ENCODE data around the gene R3HDM4. TPM values are rescaled to one million over a fixed set of nuclear protein-coding genes. Genes with fewer than 3 reads are reported as not detected.

The R3HDM4 gene
- total RNA-seq, 1 experiment from 2014 or later = 54.0 TPM

GRCh38 chr19:937259-937694 lies 24.3 kb upstream of the R3HDM4 start:
- DNase-seq = no peak
- intact Hi-C loops (cut with micrococcal nuclease; ENCODE audit: unreplicated experiment) = no loop called here
- H3K4me1 Mint-ChIP-seq (ENCODE audit: low read depth, unreplicated experiment) = peaks cover 17% of the 10 kb centered on the region
- CTCF ChIA-PET = no interaction called here
- H3K9me3 Mint-ChIP-seq (ENCODE audit: low read depth, unreplicated experiment) = no peaks in the 10 kb centered on the region
- peaks cover 12% of the 10 kb centered on the region for H3K36me3 Mint-ChIP-seq (ENCODE audit: insufficient read depth, unreplicated experiment)
- no peak for TF ChIP-seq CTCF (IDR thresholded peaks at IDR 0.05; ENCODE audit: unreplicated experiment)
- no peak overlapping the region for H3K27ac Mint-ChIP-seq (ENCODE audit: unreplicated experiment)
- H3K4me3 Mint-ChIP-seq (ENCODE audit: low read depth, unreplicated experiment) = no peak overlapping the region
- peaks cover 30% of the 10 kb centered on the region for H3K27me3 Mint-ChIP-seq (ENCODE audit: unreplicated experiment)
- BruUV-seq (replicated peaks) = no TSS peak

- Mint-ChIP-seq H3K27me3 (ENCODE audit: unreplicated experiment) (peaks cover 32% of the 10 kb centered on the region), H3K36me3 (ENCODE audit: insufficient read depth, unreplicated experiment) (peaks cover 12% of the 10 kb centered on the region), H3K27ac (ENCODE audit: unreplicated experiment) (no peak overlapping the region), H3K4me3 (ENCODE audit: low read depth, unreplicated experiment) (no peak overlapping the region), H3K4me1 (ENCODE audit: low read depth, unreplicated experiment) (peaks cover 9% of the 10 kb centered on the region), H3K9me3 (ENCODE audit: low read depth, unreplicated experiment) (no peaks in the 10 kb centered on the region)
- CTCF ChIA-PET = no interaction called here
- DNase-seq = no peak
- intact Hi-C loops (cut with micrococcal nuclease; ENCODE audit: unreplicated experiment) = no loop called here
- no peak for TF ChIP-seq CTCF (IDR thresholded peaks at IDR 0.05; ENCODE audit: unreplicated experiment)
- BruUV-seq (replicated peaks) = no TSS peak
Observed at GRCh38 chr19:936175-936546, 23.1 kb upstream of the R3HDM4 start.

GRCh38 chr19:934865-935479 lies 22.0 kb upstream of the R3HDM4 start:
- no peak for TF ChIP-seq CTCF (IDR thresholded peaks at IDR 0.05; ENCODE audit: unreplicated experiment)
- CTCF ChIA-PET = no interaction called here
- intact Hi-C loops (cut with micrococcal nuclease; ENCODE audit: unreplicated experiment) = no loop called here
- H3K36me3 Mint-ChIP-seq (ENCODE audit: insufficient read depth, unreplicated experiment) = peaks cover 6% of the 10 kb centered on the region
- peaks cover 26% of the 10 kb centered on the region for H3K27me3 Mint-ChIP-seq (ENCODE audit: unreplicated experiment)
- H3K4me3 Mint-ChIP-seq (ENCODE audit: low read depth, unreplicated experiment) = no peak overlapping the region
- H3K4me1 Mint-ChIP-seq (ENCODE audit: low read depth, unreplicated experiment) = peaks cover 2% of the 10 kb centered on the region
- no peaks in the 10 kb centered on the region for H3K9me3 Mint-ChIP-seq (ENCODE audit: low read depth, unreplicated experiment)
- H3K27ac Mint-ChIP-seq (ENCODE audit: unreplicated experiment) = no peak overlapping the region
- DNase-seq = peak; percentile 86
- BruUV-seq (replicated peaks) = no TSS peak

- peaks cover 19% of the 10 kb centered on the region for H3K27me3 Mint-ChIP-seq (ENCODE audit: unreplicated experiment)
- H3K36me3 Mint-ChIP-seq (ENCODE audit: insufficient read depth, unreplicated experiment) = peaks cover 6% of the 10 kb centered on the region
- H3K27ac Mint-ChIP-seq (ENCODE audit: unreplicated experiment) = no peak overlapping the region
- no peak overlapping the region for H3K4me3 Mint-ChIP-seq (ENCODE audit: low read depth, unreplicated experiment)
- H3K9me3 Mint-ChIP-seq (ENCODE audit: low read depth, unreplicated experiment) = no peaks in the 10 kb centered on the region
- TF ChIP-seq CTCF (IDR thresholded peaks at IDR 0.05; ENCODE audit: unreplicated experiment) = no peak
- no TSS peak for BruUV-seq (replicated peaks)
- no peak for DNase-seq
- no peaks in the 10 kb centered on the region for H3K4me1 Mint-ChIP-seq (ENCODE audit: low read depth, unreplicated experiment)
- intact Hi-C loops (cut with micrococcal nuclease; ENCODE audit: unreplicated experiment) = no loop called here
- CTCF ChIA-PET = no interaction called here
Observed at GRCh38 chr19:934197-934840, 21.3 kb upstream of the R3HDM4 start.
